Uterus (tissue), 2 donors: ENCODE results near the gene SERGEF.

Source experiments
- POLR2A ChIP-seq, 2 donors: fragments of 450-650 bp; IDR thresholded peaks; one replicate each; pipeline ENCODE4 v1.6.1; 2016; ENCODE audit warnings: antibody characterized with exemption in 2 of 2, mild to moderate bottlenecking in 1 of 2, moderate library complexity in 1 of 2
- TF ChIP-seq, protein P1 (sequence below), 4 experiments: fragments of 200-600 bp in 2 of 4; fragments of 450-650 bp in 2 of 4; sonication (generic) in 2 of 4; IDR thresholded peaks; one replicate each; pipeline ENCODE4 v1.5.1; 2016 to 2019; ENCODE audit warnings: antibody characterized with exemption in 4 of 4, mild to moderate bottlenecking in 2 of 4, moderate library complexity in 1 of 4

DNA sequence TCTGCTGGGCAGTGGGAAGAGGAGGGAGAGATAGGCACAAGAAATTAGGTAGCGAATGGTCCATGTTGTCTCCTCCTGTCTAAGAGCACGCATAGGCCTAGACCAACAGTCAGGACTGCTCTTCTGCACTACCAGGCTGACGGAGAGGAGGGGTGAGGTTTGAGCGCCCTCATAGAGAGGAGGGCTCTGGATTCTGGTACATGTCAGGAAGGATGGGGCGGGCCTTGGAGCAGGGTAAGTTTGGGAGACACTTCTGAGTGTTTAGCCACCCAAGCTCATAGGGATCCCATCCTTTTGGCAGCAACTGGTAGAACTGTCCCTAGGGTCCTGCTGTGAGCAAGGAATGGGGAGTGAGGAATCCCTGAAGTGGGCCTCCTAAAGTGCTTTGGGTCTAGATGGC lies 217.9 kb downstream of the SERGEF start:
- no peak for TF ChIP-seq POLR2A (IDR thresholded peaks at IDR 0.05)
- TF ChIP-seq, protein P1, sequence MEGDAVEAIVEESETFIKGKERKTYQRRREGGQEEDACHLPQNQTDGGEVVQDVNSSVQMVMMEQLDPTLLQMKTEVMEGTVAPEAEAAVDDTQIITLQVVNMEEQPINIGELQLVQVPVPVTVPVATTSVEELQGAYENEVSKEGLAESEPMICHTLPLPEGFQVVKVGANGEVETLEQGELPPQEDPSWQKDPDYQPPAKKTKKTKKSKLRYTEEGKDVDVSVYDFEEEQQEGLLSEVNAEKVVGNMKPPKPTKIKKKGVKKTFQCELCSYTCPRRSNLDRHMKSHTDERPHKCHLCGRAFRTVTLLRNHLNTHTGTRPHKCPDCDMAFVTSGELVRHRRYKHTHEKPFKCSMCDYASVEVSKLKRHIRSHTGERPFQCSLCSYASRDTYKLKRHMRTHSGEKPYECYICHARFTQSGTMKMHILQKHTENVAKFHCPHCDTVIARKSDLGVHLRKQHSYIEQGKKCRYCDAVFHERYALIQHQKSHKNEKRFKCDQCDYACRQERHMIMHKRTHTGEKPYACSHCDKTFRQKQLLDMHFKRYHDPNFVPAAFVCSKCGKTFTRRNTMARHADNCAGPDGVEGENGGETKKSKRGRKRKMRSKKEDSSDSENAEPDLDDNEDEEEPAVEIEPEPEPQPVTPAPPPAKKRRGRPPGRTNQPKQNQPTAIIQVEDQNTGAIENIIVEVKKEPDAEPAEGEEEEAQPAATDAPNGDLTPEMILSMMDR (IDR thresholded peaks at IDR 0.05): no peak
